A549 (cell line): ENCODE measurements around the gene PLCB2.

Experiments used
- CTCF ChIP-seq: fragments of >200 bp; sonication (Bioruptor Twin); formaldehyde crosslinking; IDR thresholded peaks from 3 replicates; pipeline ENCODE4 v1.5.1; 2016
- EP300 ChIP-seq, 2 experiments: fragments of >200 bp; sonication (Bioruptor Twin); formaldehyde crosslinking; IDR thresholded peaks; 2 replicates in 1 of 2; 3 replicates in 1 of 2; pipeline ENCODE4 v1.6.1; 2016 to 2017
- JUN ChIP-seq, 2 experiments: fragments of >200 bp; sonication (Bioruptor Twin); formaldehyde crosslinking; IDR thresholded peaks; 2 replicates in 1 of 2; 3 replicates in 1 of 2; pipeline ENCODE4 v1.6.1; 2016 to 2017
- NR3C1 ChIP-seq: fragments of >200 bp; sonication (Bioruptor Twin); formaldehyde crosslinking; IDR thresholded peaks from 3 replicates; pipeline ENCODE4 v1.6.1; 2017
- POLR2A ChIP-seq: IDR thresholded peaks from 2 replicates; pipeline ENCODE4 v1.6.1; 2012; ENCODE audit warnings: mild to moderate bottlenecking, low read length

GRCh38 chr15:40346579-40347558, 39.1 kb upstream of the PLCB2 start:
- no peak for TF ChIP-seq CTCF
- no peak for TF ChIP-seq JUN (IDR thresholded peaks at IDR 0.05)
- TF ChIP-seq EP300 (IDR thresholded peaks at IDR 0.05) = no peak
- no peak for TF ChIP-seq POLR2A
- TF ChIP-seq NR3C1 = no peak
